Measurements from ENCODE around the gene ZNF792.
A peak's percentile ranks its signal among the peaks of the same experiment; 100 is the strongest.

ZNF792 gene

GRCh38 chr19:34963573-34964406 is at the start of gene ZNF792:
ZNF792 (minus strand) TSS chr19:34964229; CDS start chr19:34963662, 567 bp downstream.
- DNase-seq = peak; percentile 66

GRCh38 chr19:35013041-35013819 is 49.2 kb upstream of the ZNF792 start:
- peak; percentile 87 for DNase-seq

- DNase-seq = no peak
Measured at GRCh38 chr19:35011737-35012682, 48.0 kb upstream of the ZNF792 start.

DNA sequence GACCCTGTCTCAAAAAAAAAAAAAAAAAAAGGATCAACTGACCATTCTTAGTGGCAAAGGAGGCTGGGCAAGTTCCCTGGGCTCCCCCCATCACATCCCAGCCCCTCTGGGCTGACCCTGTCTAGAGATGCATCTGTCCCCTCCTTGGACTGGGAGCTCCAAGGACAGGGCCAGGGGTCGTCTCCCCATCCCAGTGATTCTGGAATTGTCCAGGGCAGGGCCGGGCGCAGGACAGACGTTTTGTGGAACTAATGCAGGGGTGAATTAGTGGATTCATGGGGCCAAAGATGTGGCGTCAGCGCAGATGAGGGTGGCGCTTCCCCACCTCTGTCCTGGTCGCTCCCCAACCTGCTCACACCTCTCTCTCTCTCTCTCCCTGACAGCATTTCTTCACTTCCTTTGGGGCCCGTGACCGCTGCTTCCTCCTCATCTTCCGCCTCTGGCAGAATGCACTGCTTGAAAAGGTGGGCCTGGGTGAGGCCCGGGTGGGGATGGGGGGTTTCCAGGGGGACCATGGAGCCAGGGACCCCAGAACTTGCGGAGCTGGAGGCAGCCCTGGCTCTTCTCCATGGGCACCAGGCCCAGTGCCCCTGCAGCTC is 47.2 kb upstream of the ZNF792 start:
- peak; percentile 45 for DNase-seq

DNA sequence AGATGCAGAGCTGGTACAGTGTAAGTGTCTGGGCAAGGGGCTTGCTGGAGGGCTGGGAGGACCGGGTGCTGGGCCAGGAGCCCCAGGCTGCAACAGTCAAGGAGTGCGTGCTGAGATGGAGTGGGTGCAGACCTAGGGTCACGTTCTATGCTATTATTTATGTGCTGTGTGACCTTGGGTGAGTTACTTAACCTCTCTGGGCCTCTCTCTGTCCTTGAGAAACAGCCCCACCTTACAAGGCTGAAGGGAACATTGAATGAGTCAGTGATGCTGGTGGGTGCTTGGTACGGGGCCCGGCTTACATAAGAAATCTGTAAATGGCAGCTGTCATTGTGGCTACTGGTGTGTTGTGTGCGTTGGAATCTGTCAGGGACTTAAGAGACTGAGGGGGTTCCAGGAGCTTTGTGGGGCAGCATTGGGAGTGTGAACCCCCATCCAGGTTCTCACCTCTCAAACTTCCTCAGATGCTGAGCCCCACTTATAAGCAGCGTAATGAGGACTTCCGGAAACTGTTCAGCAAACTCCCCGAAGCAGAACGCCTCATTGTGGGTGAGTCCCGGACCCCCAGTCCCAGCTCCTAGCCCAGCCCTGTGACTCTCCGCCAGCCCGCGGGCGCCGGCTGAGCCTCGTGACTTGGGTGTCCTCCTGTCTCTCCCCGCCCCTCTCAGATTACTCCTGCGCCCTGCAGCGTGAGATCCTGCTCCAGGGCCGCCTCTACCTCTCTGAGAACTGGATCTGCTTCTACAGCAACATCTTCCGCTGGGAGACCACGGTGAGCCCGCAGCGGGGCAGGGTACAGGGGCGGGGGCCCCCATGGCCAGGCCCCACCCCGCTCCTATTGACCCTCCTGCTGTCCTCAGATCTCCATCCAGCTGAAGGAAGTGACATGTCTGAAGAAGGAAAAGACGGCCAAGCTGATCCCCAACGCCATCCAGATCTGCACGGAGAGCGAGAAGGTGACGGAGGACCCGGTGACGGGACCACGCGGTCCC is 45.7 kb upstream of the ZNF792 start:
- DNase-seq = no peak

GRCh38 chr19:35008891-35009341 is 44.9 kb upstream of the ZNF792 start:
- DNase-seq = no peak

- DNase-seq = peak; percentile 1
Measured at GRCh38 chr19:35007427-35007826, 43.4 kb upstream of the ZNF792 start.

DNA sequence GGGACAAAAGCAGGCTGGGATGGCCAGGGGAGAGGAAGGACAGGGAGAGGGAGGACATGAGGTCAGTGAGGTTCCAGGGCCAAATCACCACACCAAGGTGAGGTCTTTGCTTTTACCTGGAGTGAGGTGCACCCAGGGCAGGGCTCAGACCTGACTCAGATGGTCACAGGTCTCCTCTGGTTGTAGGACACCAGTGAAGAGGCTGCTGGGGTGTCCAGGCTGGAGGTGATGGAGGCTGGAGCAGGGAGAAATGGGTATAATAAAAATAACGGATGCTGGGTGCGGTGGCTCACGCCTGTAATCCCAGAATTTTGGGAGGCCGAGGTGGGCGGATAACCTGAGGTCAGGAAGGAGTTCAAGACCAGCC is 43.0 kb upstream of the ZNF792 start:
- peak; percentile 1 for DNase-seq

- DNase-seq = peak; percentile 2
Measured at GRCh38 chr19:35006342-35006998, 42.4 kb upstream of the ZNF792 start.

GRCh38 chr19:35006007-35006341 is 41.9 kb upstream of the ZNF792 start:
- peak; percentile 1 for DNase-seq

GRCh38 chr19:35005256-35005977 is 41.4 kb upstream of the ZNF792 start:
- peak; percentile 2 for DNase-seq

DNA sequence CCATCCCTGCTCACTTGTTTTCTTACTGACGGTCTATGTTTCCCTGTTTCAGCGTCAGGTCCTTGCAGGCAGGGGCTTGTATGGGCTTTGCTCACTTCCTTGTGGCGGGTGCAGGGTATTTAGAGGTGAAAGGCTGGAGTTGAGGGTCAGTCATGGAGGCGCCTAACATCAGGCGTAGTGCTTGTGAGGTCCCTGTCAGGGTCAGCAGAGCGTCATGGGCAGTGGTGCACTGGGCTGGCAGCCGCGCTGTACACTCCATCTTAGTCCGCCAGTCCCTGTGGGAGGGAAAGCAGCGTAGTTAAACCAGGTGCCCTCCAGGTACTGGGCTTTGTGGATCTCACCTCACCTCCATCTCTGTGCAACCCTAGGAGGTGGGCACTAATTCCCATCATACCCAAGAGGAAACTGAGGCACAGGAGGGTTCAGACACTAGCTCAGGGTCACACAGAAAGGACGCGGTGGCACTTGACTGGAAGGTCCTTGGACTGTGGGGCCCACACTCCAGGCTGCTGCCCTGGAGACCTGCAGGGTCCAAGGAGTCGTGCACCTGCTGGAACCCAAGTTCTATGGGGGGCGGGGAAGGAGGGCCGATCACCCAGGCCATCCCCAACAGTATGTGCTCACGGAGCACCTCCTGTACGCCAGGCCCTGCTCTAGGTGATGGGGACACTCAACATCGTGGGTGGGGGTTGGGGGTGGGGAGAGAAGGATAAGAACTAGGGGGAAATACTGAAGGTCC is 40.7 kb upstream of the ZNF792 start:
- no peak for DNase-seq

- DNase-seq = no peak
Measured at GRCh38 chr19:35002037-35002535, 38.1 kb upstream of the ZNF792 start.

DNA sequence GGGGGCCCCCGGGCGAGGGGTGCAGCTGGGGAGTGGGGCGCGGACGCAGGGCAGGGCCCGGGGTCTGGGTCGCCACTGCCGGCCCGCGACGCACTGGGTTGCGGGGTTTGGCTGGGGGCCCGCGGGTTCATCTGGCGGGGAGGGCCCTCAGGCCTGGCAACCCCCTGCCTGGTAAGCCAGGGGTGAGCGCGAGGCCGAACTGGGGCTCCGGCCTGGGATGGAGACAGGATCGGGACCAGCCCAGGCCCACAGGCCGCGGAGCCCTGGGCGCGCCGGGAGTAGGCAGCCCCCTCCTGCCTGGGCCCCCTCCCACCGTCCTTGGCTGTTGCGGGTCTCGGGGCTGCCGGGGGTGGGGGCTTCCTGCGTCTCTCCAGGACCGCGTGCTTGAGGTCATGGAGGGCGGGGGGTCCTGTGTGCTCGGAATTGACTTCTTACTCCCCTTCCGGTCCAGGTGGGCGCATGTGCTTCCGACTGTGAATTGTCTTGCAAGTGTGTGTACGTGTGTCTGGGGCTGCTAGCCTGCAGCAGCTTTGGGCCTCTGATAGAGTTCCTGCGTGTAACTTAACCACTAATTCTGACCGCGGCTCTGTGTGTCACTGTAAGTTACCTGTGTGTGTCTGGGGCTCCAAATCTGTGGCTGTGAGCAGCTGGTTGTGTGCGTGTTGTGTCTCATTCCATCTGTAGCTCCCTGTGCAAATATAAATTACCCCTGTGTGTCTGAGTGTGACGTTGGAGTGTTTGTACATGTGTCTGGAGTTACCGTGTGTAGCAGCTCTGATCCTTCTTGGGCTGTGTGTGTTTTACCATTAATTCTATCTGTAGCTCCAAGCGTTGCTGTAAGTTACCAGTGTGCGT is 36.8 kb upstream of the ZNF792 start:
- peak; percentile 75 for DNase-seq

DNA sequence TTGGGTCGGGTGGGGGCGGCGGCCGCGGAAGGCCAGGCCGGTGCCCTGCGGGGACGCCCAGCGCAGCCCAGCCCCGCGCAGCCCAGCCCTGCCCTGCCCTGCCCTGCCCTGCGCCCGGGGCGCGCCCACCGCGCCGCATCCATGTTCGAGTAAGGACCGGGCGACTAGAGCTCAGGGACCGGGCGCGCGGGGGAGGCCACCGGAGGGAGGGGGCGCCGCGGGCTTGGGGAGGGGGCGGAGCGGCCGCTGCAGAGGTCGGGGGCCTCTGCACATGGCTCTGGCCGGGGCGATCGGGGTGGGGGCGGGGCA is 36.3 kb upstream of the ZNF792 start:
- DNase-seq = no peak

DNA sequence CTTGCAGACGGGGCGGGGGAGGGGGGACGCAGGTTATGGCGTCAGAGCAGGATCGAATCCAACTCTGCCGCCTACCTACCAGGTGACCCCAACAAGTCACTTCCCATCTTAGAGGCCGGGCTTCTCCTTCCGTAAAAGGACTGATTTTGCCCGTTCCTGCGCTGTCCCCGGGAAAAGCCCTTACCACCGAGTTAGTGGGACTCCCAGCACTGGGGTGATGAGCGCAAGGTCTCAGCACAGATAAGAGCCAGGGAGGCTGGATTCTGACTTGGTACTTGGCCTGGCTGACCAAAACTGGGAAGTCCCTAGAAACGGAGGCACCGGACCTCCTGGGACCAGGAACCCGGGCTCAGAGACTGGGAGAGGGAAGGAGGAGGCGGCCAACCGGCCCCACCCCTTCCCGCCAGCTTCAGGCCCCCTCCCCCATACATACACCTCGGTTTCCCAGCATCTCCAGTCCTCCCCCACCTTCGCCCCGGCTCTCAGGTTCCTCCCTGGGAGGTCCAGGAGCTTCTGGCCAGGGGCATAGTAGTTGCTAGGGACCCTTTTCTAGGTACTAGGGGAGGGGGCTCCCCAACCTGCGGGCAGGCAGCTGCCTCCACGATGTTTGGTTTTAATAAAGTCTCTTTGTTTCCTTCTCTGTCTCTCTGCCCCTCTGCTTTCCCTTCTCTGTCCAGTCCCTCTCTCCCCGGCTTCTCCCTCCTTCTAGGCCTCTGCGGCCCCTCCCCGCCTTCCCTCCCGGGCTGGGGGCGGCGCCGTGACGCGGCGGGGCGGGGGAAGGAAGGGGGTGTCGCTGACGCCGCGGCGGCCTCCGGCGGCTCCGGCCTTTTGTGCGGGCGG is 35.7 kb upstream of the ZNF792 start, which contains the start of gene GRAMD1A:
Gene GRAMD1A (plus strand): TSS at position 826 of the 840 bp plus-strand sequence. CDS start 156 bp downstream, outside the sequence.
- peak; percentile 84 for DNase-seq
